ENCODE measurements around the gene OR4M2. TPM values are rescaled to one million over a fixed set of nuclear protein-coding genes. Genes with fewer than 3 reads are reported as not detected.
"Not testable (repeated sequence)": the region's sequence is repeated elsewhere in the genome, so short reads cannot be mapped to it uniquely, and the experiment has no call there.

The OR4M2 gene
- not detected for total RNA-seq
- long read RNA-seq, donor 1: 0 reads
- long read RNA-seq, donor 2: 0 reads

GRCh38 chr15:22080227-22080626, at the start of gene OR4M2:
Gene OR4M2, plus strand, starts transcription at chr15:22080527. Its CDS starts 98 bp downstream, at chr15:22080625.
- intact Hi-C loops (cut with DNase I); DNase-seq (ENCODE audit: low spot score): not testable (repeated sequence)

- intact Hi-C loops (cut with DNase I); DNase-seq (ENCODE audit: low spot score): not testable (repeated sequence)
Measured at GRCh38 chr15:22069267-22069666, 11.1 kb upstream of the OR4M2 start.

GRCh38 chr15:22081386-22081785, 1.1 kb downstream of the OR4M2 start:
- DNase-seq (ENCODE audit: low spot score); intact Hi-C loops (cut with DNase I): not testable (repeated sequence)

GRCh38 chr15:22098616-22099253, 18.4 kb downstream of the OR4M2 start:
- intact Hi-C loops (cut with DNase I); DNase-seq (ENCODE audit: low spot score): not testable (repeated sequence)

- DNase-seq (ENCODE audit: low spot score); intact Hi-C loops (cut with DNase I): not testable (repeated sequence)
Measured at GRCh38 chr15:22099289-22099891, 19.1 kb downstream of the OR4M2 start.

GRCh38 chr15:22122033-22122432, 41.7 kb downstream of the OR4M2 start:
- DNase-seq (ENCODE audit: low spot score); intact Hi-C loops (cut with DNase I): not testable (repeated sequence)

Other genes with a start within 250 kb of the OR4M2 start
- gene POTEB, start 202.8 kb upstream of the OR4M2 start, total RNA-seq: not detected